H1 (cell line): ENCODE data around the gene SPATA13. TPM values are rescaled to one million over a fixed set of nuclear protein-coding genes. Genes with fewer than 3 reads are reported as not detected.

Source experiments
- CEBPB ChIP-seq: IDR thresholded peaks from 2 replicates; pipeline ENCODE4 v1.6.1; 2012; ENCODE audit warnings: low read depth, low read length
- CHD7 ChIP-seq: fragments of 300-600 bp; sonication (generic); IDR thresholded peaks from 2 replicates; pipeline ENCODE4 v1.7.1; 2012; ENCODE audit warnings: low read length, moderate library complexity, mild to moderate bottlenecking, inconsistent platforms; ENCODE audit not compliant: insufficient replicate concordance
- EZH2 ChIP-seq: fragments of 200-600 bp; sonication (generic); IDR thresholded peaks from 2 replicates; pipeline ENCODE4 v1.7.1; 2012; ENCODE audit warnings: low read depth, mild to moderate bottlenecking, moderate library complexity, low read length, inconsistent platforms; ENCODE audit not compliant: severe bottlenecking
- GTF2F1 ChIP-seq: IDR thresholded peaks from 2 replicates; pipeline ENCODE4 v1.6.1; 2012; ENCODE audit warnings: low read depth, low read length, improper control_type of control experiment, borderline replicate concordance
- SAP30 ChIP-seq: fragments of 300-600 bp; sonication (generic); IDR thresholded peaks from 2 replicates; pipeline ENCODE4 v1.7.1; 2012; ENCODE audit warnings: low read length, moderate library complexity, mild to moderate bottlenecking, inconsistent platforms; ENCODE audit not compliant: insufficient read depth, insufficient replicate concordance
- polyA plus RNA-seq, 7 experiments: library from polyadenylated mRNA; depleted of rRNA in 3 of 7; stranded (reverse) in 5 of 7; unstranded in 2 of 7; fragments of >200 nt in 5 of 7; fragments of 200-250 nt in 2 of 7; gene quantifications; 1 replicate in 5 of 7; 2 replicates in 1 of 7; 4 replicates in 1 of 7; pipeline versions ENCODE4 v1.2.1 to v1.2.3, GENCODE V29; 2011 to 2013; ENCODE audit warnings: missing spikeins in 2 of 7, mixed read lengths in 2 of 7
- total RNA-seq: library from RNA; stranded (reverse); fragmentation: NEBNext Ultra II Directional; extraction: Animal tissue kit (Norgen Biotek cat#: 25700); gene quantifications from 2 replicates; pipeline ENCODE4 v1.2.1, GENCODE V29; 2021

Gene SPATA13
- total and polyA plus RNA-seq, 2 of the 8 experiments (the other 6 are each of a cell fraction or from before 2014, with no cell fraction given) = 12.6 to 30.9 TPM

- TF ChIP-seq CHD7 = no peak
- no peak for TF ChIP-seq EZH2
- no peak for TF ChIP-seq CEBPB
- TF ChIP-seq GTF2F1 = no peak
- no peak for TF ChIP-seq SAP30
Observed at GRCh38 chr13:24339937-24340607, 179.6 kb downstream of the SPATA13 start (continued).
